Measurements from ENCODE around the gene C2CD5. TPM values are rescaled to one million over a fixed set of nuclear protein-coding genes. Genes with fewer than 3 reads are reported as not detected.
"Not testable (repeated sequence)": the region's sequence is repeated elsewhere in the genome, so short reads cannot be mapped to it uniquely, and the experiment has no call there.

The C2CD5 gene
- total RNA-seq, result 28.3 TPM
- long read RNA-seq, partial matches to known transcripts, result 2 of 6 reads
- long read RNA-seq, other reads (novel, unspliced or antisense), result 4 of 6 reads

- DNase-seq (ENCODE audit: low spot score), result peak; percentile 97
These were observed at the start of gene C2CD5 for GRCh38 chr12:22544038-22544979. Gene C2CD5 (minus strand): TSS chr12:22544542. CDS start chr12:22544150, 392 bp downstream.

GRCh38 chr12:22593864-22594263 is 49.5 kb upstream of the C2CD5 start:
- DNase-seq (ENCODE audit: low spot score), result no peak

- no peak for DNase-seq (ENCODE audit: low spot score)
These were observed 44.5 kb upstream of the C2CD5 start for GRCh38 chr12:22588817-22589216.

- no peak for DNase-seq (ENCODE audit: low spot score)
These were observed 34.0 kb upstream of the C2CD5 start for GRCh38 chr12:22578328-22578727.

GRCh38 chr12:22577667-22578066 is 33.3 kb upstream of the C2CD5 start:
- DNase-seq (ENCODE audit: low spot score), result no peak

GRCh38 chr12:22576473-22576872 is 32.1 kb upstream of the C2CD5 start:
- DNase-seq (ENCODE audit: low spot score), result no peak

GRCh38 chr12:22576065-22576464 is 31.7 kb upstream of the C2CD5 start:
- DNase-seq (ENCODE audit: low spot score), result no peak

GRCh38 chr12:22574921-22575320 is 30.6 kb upstream of the C2CD5 start:
- no peak for DNase-seq (ENCODE audit: low spot score)

- DNase-seq (ENCODE audit: low spot score), result no peak
These were observed 28.8 kb upstream of the C2CD5 start for GRCh38 chr12:22573181-22573580.

GRCh38 chr12:22569253-22569652 is 24.9 kb upstream of the C2CD5 start:
- no peak for DNase-seq (ENCODE audit: low spot score)

- no peak for DNase-seq (ENCODE audit: low spot score)
These were observed 18.0 kb upstream of the C2CD5 start for GRCh38 chr12:22562036-22563028.

- not testable (repeated sequence) for DNase-seq (ENCODE audit: low spot score)
These were observed 10.4 kb upstream of the C2CD5 start for GRCh38 chr12:22554750-22555149.

- DNase-seq (ENCODE audit: low spot score), result no peak
These were observed 7.3 kb upstream of the C2CD5 start for GRCh38 chr12:22551624-22552023.

GRCh38 chr12:22545255-22545654 is 913 bp upstream of the C2CD5 start:
- no peak for DNase-seq (ENCODE audit: low spot score)

- no peak for DNase-seq (ENCODE audit: low spot score)
These were observed 900 bp downstream of the C2CD5 start for GRCh38 chr12:22543246-22544037.

GRCh38 chr12:22541496-22542155 is 2.7 kb downstream of the C2CD5 start:
- no peak for DNase-seq (ENCODE audit: low spot score)

- DNase-seq (ENCODE audit: low spot score), result no peak
These were observed 5.3 kb downstream of the C2CD5 start for GRCh38 chr12:22539055-22539454.

GRCh38 chr12:22538311-22538710 is 6.0 kb downstream of the C2CD5 start:
- no peak for DNase-seq (ENCODE audit: low spot score)

- no peak for DNase-seq (ENCODE audit: low spot score)
These were observed 7.3 kb downstream of the C2CD5 start for GRCh38 chr12:22536971-22537544.

Data from mesenteric fat pad (tissue), 1 donor.